GM21576 (cell line): ENCODE measurements around the gene TBC1D5.
"Not testable (repeated sequence)": the region's sequence is repeated elsewhere in the genome, so short reads cannot be mapped to it uniquely, and the experiment has no call there.

Experiments
- ATAC-seq: cut with Tn5 transposase; IDR thresholded peaks from one replicate; pipeline ENCODE4 v1.9.1; 2021; ENCODE audit warnings: mild to moderate bottlenecking, moderate library complexity; ENCODE audit not compliant: unreplicated experiment

The TBC1D5 gene

GRCh38 chr3:17749705-17750293 is 7.4 kb upstream of the TBC1D5 start:
- ATAC-seq = peak; percentile 26

- peak; percentile 42 for ATAC-seq
These were observed 6.8 kb upstream of the TBC1D5 start for GRCh38 chr3:17749281-17749680.

- ATAC-seq = no peak
These were observed 5.4 kb upstream of the TBC1D5 start for GRCh38 chr3:17747890-17748247.

GRCh38 chr3:17747174-17747889 is 4.9 kb upstream of the TBC1D5 start:
- ATAC-seq = peak; percentile 73

GRCh38 chr3:17745894-17746293 is 3.5 kb upstream of the TBC1D5 start:
- ATAC-seq = no peak

- ATAC-seq = no peak
These were observed 2.9 kb upstream of the TBC1D5 start for GRCh38 chr3:17745301-17745700.

GRCh38 chr3:17744693-17745092 is 2.3 kb upstream of the TBC1D5 start:
- no peak for ATAC-seq

GRCh38 chr3:17743658-17743995 is 1.2 kb upstream of the TBC1D5 start:
- ATAC-seq = no peak

- no peak for ATAC-seq
These were observed 638 bp upstream of the TBC1D5 start for GRCh38 chr3:17742880-17743657.

GRCh38 chr3:17741621-17742101 is 770 bp downstream of the TBC1D5 start:
- ATAC-seq = no peak

- ATAC-seq = peak; percentile 13
These were observed 1.7 kb downstream of the TBC1D5 start for GRCh38 chr3:17740721-17741141.

- no peak for ATAC-seq
These were observed 3.5 kb downstream of the TBC1D5 start for GRCh38 chr3:17738921-17739320.

GRCh38 chr3:17738219-17738618 is 4.2 kb downstream of the TBC1D5 start:
- ATAC-seq = no peak

- ATAC-seq = no peak
These were observed 4.8 kb downstream of the TBC1D5 start for GRCh38 chr3:17737591-17737990.

GRCh38 chr3:17735362-17735761 is 7.1 kb downstream of the TBC1D5 start:
- ATAC-seq = not testable (repeated sequence)

GRCh38 chr3:17733768-17734167 is 8.7 kb downstream of the TBC1D5 start:
- no peak for ATAC-seq

GRCh38 chr3:17733215-17733614 is 9.2 kb downstream of the TBC1D5 start:
- ATAC-seq = no peak

GRCh38 chr3:17730318-17730967 is 12.0 kb downstream of the TBC1D5 start:
- no peak for ATAC-seq

GRCh38 chr3:17726313-17726712 is 16.1 kb downstream of the TBC1D5 start:
- no peak for ATAC-seq

GRCh38 chr3:17725844-17726243 is 16.6 kb downstream of the TBC1D5 start:
- ATAC-seq = not testable (repeated sequence)

GRCh38 chr3:17724948-17725347 is 17.5 kb downstream of the TBC1D5 start:
- ATAC-seq = no peak
